Ureter (tissue), 1 donor: ENCODE data around the gene FOXP1. TPM values are rescaled to one million over a fixed set of nuclear protein-coding genes. Genes with fewer than 3 reads are reported as not detected.

Experiments used
- DNase-seq: peaks from one replicate; pipeline ENCODE4 v3.0.0-alpha.2; 2020; ENCODE audit warnings: low spot score
- total RNA-seq: library from RNA; stranded (reverse); gene quantifications from one replicate; pipeline ENCODE4 v1.2.4, GENCODE V29; 2023
- donor health status: DM: yes; HTN: yes; CAD: no.

The FOXP1 gene
- total RNA-seq, 1 donor from 2014 or later, result 179 TPM

- DNase-seq, result no peak
These were observed 19.2 kb downstream of the FOXP1 start for GRCh38 chr3:71564361-71564760.

- DNase-seq, result no peak
These were observed 19.7 kb downstream of the FOXP1 start for GRCh38 chr3:71563827-71564226.

GRCh38 chr3:71562938-71563337, 20.6 kb downstream of the FOXP1 start:
- DNase-seq, result no peak

GRCh38 chr3:71560665-71561064, 22.9 kb downstream of the FOXP1 start:
- no peak for DNase-seq

GRCh38 chr3:71559578-71560162, 23.9 kb downstream of the FOXP1 start:
- DNase-seq, result no peak

- DNase-seq, result no peak
These were observed 24.5 kb downstream of the FOXP1 start for GRCh38 chr3:71559021-71559420.

GRCh38 chr3:71554649-71555048, 28.9 kb downstream of the FOXP1 start:
- DNase-seq, result no peak

- no peak for DNase-seq
These were observed 32.1 kb downstream of the FOXP1 start for GRCh38 chr3:71551311-71551919.

- DNase-seq, result no peak
These were observed 33.6 kb downstream of the FOXP1 start for GRCh38 chr3:71549951-71550350.

- no peak for DNase-seq
These were observed 34.7 kb downstream of the FOXP1 start for GRCh38 chr3:71548705-71549384.

GRCh38 chr3:71547249-71548198, 36.0 kb downstream of the FOXP1 start:
- DNase-seq, result no peak

- no peak for DNase-seq
These were observed 36.7 kb downstream of the FOXP1 start for GRCh38 chr3:71546821-71547220.

GRCh38 chr3:71545330-71545729, 38.2 kb downstream of the FOXP1 start:
- DNase-seq, result no peak

- no peak for DNase-seq
These were observed 40.0 kb downstream of the FOXP1 start for GRCh38 chr3:71543371-71544016.

GRCh38 chr3:71542521-71543370, 40.8 kb downstream of the FOXP1 start:
- DNase-seq, result peak; percentile 80

- DNase-seq, result no peak
These were observed 42.2 kb downstream of the FOXP1 start for GRCh38 chr3:71541313-71541712.

GRCh38 chr3:71537211-71537611, 46.3 kb downstream of the FOXP1 start:
- DNase-seq, result no peak

- no peak for DNase-seq
These were observed 47.1 kb downstream of the FOXP1 start for GRCh38 chr3:71536376-71536965.

GRCh38 chr3:71533588-71533987, 49.9 kb downstream of the FOXP1 start:
- DNase-seq, result no peak
